ENCODE measurements around the gene BMP2. TPM values are rescaled to one million over a fixed set of nuclear protein-coding genes. Genes with fewer than 3 reads are reported as not detected.
A peak's percentile ranks its signal among the peaks of the same experiment; 100 is the strongest.

BMP2 gene
- total RNA-seq, 1 donor from 2014 or later: 9.0 TPM

GRCh38 chr20:6768228-6769140 is 998 bp downstream of the BMP2 start:
- no peak for DNase-seq (ENCODE audit: low read depth)
- H3K4me3 ChIP-seq (ENCODE audit: low read depth, low read length): peak overlapping the region; percentile 93
- FAIRE-seq: no peak

DNA sequence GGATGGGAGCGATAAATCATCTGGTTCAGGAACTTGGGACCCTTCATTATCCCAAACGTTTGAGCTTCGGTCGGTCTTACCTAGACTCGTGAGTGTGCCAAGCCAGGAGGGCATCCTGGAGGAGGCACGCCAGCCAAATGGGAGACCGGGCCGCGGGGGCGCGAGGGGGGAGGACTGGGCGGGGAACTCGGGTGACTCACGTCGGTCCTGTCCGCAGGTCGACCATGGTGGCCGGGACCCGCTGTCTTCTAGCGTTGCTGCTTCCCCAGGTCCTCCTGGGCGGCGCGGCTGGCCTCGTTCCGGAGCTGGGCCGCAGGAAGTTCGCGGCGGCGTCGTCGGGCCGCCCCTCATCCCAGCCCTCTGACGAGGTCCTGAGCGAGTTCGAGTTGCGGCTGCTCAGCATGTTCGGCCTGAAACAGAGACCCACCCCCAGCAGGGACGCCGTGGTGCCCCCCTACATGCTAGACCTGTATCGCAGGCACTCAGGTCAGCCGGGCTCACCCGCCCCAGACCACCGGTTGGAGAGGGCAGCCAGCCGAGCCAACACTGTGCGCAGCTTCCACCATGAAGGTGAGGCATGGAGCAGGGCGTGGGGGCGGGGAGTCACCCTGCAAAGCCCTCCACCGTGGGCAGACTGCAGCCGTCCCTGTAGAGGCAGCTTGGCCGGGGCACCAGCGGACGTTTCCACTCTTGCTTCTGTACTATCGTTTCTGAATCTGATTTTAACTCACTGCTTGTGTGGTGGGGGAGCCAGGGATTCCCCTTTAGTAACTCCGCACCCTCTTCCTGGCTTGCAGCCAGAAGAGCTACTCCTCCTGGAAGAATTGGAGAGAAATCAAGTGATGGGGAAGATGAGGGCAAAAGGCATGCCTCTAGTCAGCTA is 2.7 kb downstream of the BMP2 start:
- Histone ChIP-seq H3K36me3 (ENCODE audit: control insufficient read depth, insufficient read depth, low read length) (no peaks in the 10 kb centered on the region), H3K4me3 (ENCODE audit: low read depth, low read length) (peak overlapping the region; percentile 93), H3K27me3 (ENCODE audit: control insufficient read depth, insufficient read depth, low read length) (no peaks in the 10 kb centered on the region)
- TF ChIP-seq, protein P1, sequence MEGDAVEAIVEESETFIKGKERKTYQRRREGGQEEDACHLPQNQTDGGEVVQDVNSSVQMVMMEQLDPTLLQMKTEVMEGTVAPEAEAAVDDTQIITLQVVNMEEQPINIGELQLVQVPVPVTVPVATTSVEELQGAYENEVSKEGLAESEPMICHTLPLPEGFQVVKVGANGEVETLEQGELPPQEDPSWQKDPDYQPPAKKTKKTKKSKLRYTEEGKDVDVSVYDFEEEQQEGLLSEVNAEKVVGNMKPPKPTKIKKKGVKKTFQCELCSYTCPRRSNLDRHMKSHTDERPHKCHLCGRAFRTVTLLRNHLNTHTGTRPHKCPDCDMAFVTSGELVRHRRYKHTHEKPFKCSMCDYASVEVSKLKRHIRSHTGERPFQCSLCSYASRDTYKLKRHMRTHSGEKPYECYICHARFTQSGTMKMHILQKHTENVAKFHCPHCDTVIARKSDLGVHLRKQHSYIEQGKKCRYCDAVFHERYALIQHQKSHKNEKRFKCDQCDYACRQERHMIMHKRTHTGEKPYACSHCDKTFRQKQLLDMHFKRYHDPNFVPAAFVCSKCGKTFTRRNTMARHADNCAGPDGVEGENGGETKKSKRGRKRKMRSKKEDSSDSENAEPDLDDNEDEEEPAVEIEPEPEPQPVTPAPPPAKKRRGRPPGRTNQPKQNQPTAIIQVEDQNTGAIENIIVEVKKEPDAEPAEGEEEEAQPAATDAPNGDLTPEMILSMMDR (IDR thresholded peaks at IDR 0.05; ENCODE audit: insufficient read depth, low read length, severe bottlenecking): no peak
- no peak for FAIRE-seq
- no peak for DNase-seq (ENCODE audit: low read depth)

More at GRCh38 chr20:6768228-6769140, 998 bp downstream of the BMP2 start:
- no peaks in the 10 kb centered on the region for H3K36me3 ChIP-seq (ENCODE audit: control insufficient read depth, insufficient read depth, low read length)
- TF ChIP-seq, protein P1 (IDR thresholded peaks at IDR 0.05; ENCODE audit: insufficient read depth, low read length, severe bottlenecking): no peak
- H3K27me3 ChIP-seq (ENCODE audit: control insufficient read depth, insufficient read depth, low read length): no peaks in the 10 kb centered on the region

DNA sequence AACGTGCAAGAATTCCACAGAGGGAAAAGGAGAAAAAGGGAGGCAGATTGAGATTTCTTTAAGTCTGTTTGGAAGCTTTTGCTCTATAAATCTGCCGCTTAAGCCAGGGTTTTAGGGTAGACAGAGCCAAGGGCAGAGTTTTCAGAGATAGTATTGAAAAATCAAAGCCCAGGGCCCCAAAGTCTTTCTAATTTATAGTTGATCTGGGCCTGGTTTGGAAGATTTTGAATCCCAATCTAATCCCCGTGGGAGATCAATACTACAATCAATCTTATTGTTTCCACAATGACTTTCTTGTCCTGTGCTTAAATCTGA is 3.3 kb downstream of the BMP2 start:
- FAIRE-seq (no peak), DNase-seq (ENCODE audit: low read depth) (no peak)
- Histone ChIP-seq H3K36me3 (ENCODE audit: control insufficient read depth, insufficient read depth, low read length) (no peaks in the 10 kb centered on the region), H3K27me3 (ENCODE audit: control insufficient read depth, insufficient read depth, low read length) (no peaks in the 10 kb centered on the region), H3K4me3 (ENCODE audit: low read depth, low read length) (no peak overlapping the region)
- TF ChIP-seq, protein P1 (IDR thresholded peaks at IDR 0.05; ENCODE audit: insufficient read depth, low read length, severe bottlenecking): no peak

- FAIRE-seq: no peak
- TF ChIP-seq, protein P1 (IDR thresholded peaks at IDR 0.05; ENCODE audit: insufficient read depth, low read length, severe bottlenecking): no peak
- peaks cover 3% of the 10 kb centered on the region for H3K36me3 ChIP-seq (ENCODE audit: control insufficient read depth, insufficient read depth, low read length)
Observed at GRCh38 chr20:6780433-6781190, 13.1 kb downstream of the BMP2 start.

GRCh38 chr20:6783752-6784151 is 16.3 kb downstream of the BMP2 start:
- H3K36me3 ChIP-seq (ENCODE audit: control insufficient read depth, insufficient read depth, low read length): peaks cover under 1% of the 10 kb centered on the region
- H3K4me3 ChIP-seq (ENCODE audit: low read depth, low read length): no peak overlapping the region
- no peak for FAIRE-seq
- H3K27me3 ChIP-seq (ENCODE audit: control insufficient read depth, insufficient read depth, low read length): no peaks in the 10 kb centered on the region
- DNase-seq (ENCODE audit: low read depth): no peak
- TF ChIP-seq, protein P1 (IDR thresholded peaks at IDR 0.05; ENCODE audit: insufficient read depth, low read length, severe bottlenecking): no peak

More at GRCh38 chr20:6780433-6781190, 13.1 kb downstream of the BMP2 start:
- no peaks in the 10 kb centered on the region for H3K27me3 ChIP-seq (ENCODE audit: control insufficient read depth, insufficient read depth, low read length)
- no peak for DNase-seq (ENCODE audit: low read depth)
- no peak overlapping the region for H3K4me3 ChIP-seq (ENCODE audit: low read depth, low read length)

Data from bronchial epithelial cell (primary cell).